ENCODE measurements around the gene CDC27.

Gene CDC27

GRCh38 chr17:47210105-47210504 lies 21.0 kb upstream of the CDC27 start:
- TF ChIP-seq CTCF (IDR thresholded peaks at IDR 0.05; ENCODE audit: unreplicated experiment in 3 of 3): no peak
- Mint-ChIP-seq H3K9me3 (no peaks in the 10 kb centered on the region), H3K4me1 (peaks cover 62% of the 10 kb centered on the region), H3K36me3 (ENCODE audit: low read depth) (no peaks in the 10 kb centered on the region), H3K27ac (peak overlapping the region; percentile 47 to 95 (median 48)), H3K4me3 (peak overlapping the region; percentile 65 to 92 (median 86)), H3K27me3 (ENCODE audit: low read depth) (peaks cover 3% of the 10 kb centered on the region)

GRCh38 chr17:47209499-47209898 lies 20.4 kb upstream of the CDC27 start:
- Mint-ChIP-seq H3K27ac (peak overlapping the region; percentile 47 to 95 (median 48)), H3K36me3 (ENCODE audit: low read depth) (no peaks in the 10 kb centered on the region), H3K4me1 (peaks cover 68% of the 10 kb centered on the region), H3K4me3 (peak overlapping the region; percentile 65 to 92 (median 86)), H3K27me3 (ENCODE audit: low read depth) (peaks cover 3% of the 10 kb centered on the region), H3K9me3 (no peaks in the 10 kb centered on the region)
- no peak for TF ChIP-seq CTCF (IDR thresholded peaks at IDR 0.05; ENCODE audit: unreplicated experiment in 3 of 3)

DNA sequence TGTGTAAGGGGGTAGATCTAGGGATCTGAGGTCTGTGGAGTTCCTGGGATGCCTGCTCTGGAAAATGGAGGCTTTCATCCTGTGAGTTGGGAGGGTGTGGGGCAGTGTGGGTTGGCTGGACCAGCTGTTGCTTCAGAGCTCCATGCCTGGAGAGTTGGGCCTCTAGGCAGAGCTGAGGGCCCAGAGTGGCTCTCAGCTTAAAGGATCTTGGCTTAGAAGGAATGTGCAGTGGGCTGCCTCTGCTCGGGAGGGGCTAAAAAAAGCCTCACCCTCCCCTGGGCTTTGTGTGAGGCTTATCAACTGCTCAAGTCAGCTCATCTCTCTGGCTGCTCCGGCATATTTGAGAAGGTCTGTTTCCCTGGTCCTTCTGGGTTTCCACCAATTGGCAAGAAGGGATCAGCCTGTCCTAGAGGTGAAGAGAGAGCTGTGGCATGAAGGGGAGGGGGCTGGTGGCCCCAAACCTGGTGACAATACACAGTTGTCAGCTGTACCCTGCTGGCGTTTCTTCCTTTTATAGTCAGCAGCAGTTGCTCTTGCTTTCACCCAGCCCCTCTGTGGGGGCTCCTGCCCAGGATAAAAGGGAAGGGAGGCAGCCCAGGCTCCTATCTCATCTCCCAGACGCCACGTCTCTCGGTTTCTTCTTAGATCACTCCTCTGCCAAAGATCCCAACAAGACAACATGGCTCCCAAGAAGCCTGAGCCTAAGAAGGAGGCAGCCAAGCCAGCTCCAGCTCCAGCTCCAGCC lies 19.8 kb upstream of the CDC27 start, which contains the start of gene MYL4:
TSS of gene MYL4 (plus strand) at position 605 of the 745 bp plus-strand sequence. CDS start at position 680, 75 bp downstream.
- peak within 1 kb of the TSS; percentile 47 to 95 (median 48) for H3K27ac Mint-ChIP-seq
- no peak for TF ChIP-seq CTCF (IDR thresholded peaks at IDR 0.05; ENCODE audit: unreplicated experiment in 3 of 3)
- H3K27me3 Mint-ChIP-seq (ENCODE audit: low read depth): peaks cover 3% of the 10 kb centered on the region
- H3K36me3 Mint-ChIP-seq (ENCODE audit: low read depth): no peaks in the 10 kb centered on the region
- peaks cover 73% of the 10 kb centered on the region for H3K4me1 Mint-ChIP-seq
- H3K9me3 Mint-ChIP-seq: no peaks in the 10 kb centered on the region
- peak within 1 kb of the TSS; percentile 65 to 92 (median 86) for H3K4me3 Mint-ChIP-seq

DNA sequence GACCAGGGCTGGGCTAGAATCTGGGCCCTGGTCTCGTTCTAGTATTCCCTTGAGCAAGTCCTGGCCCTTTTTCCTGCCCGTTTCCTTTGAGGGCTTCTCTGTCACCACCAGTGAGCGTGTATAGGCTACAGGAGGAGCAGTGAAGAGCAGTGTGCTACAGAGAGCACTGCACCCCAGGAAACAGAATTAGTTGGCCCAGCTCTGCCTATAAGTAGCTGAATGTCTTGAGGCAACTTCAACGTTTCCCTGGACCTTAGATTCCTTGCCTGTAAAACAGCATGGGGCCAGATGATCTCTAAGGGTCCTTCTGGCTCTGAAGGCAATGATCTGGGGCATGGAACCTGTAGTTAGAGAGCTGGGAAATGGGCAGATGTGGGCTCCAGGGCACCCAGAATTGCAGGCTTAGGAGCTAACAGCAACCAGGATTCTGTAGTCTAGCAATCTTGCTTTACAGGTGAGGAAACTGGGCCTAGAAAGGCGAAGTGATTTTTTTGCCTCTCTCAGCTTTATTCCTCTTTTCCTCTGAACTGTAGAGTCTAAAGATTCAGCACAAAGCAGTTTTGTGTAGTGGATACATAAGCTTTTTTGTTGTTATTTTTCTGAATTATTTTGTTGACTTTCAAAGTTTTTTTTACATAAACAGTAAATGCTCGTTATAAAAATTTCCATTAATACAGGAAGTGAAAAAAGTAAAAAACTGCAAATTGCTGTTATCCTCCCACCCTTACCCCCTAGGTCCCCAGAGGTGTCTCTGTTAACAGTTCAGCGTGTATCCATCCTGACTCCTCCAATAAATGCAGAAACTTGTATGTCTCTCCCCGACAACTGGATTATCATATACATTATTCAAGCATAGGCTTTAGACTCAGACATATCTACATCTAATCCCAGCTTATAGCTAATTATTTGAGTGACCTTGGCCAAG lies 18.3 kb upstream of the CDC27 start:
- TF ChIP-seq CTCF (IDR thresholded peaks at IDR 0.05; ENCODE audit: unreplicated experiment in 3 of 3): no peak
- Mint-ChIP-seq H3K36me3 (ENCODE audit: low read depth) (no peaks in the 10 kb centered on the region), H3K4me3 (no peak overlapping the region), H3K27me3 (ENCODE audit: low read depth) (no peaks in the 10 kb centered on the region), H3K27ac (peak overlapping the region; percentile 46 to 82 (median 71)), H3K4me1 (peaks cover 60% of the 10 kb centered on the region), H3K9me3 (peaks cover 6% of the 10 kb centered on the region)

DNA sequence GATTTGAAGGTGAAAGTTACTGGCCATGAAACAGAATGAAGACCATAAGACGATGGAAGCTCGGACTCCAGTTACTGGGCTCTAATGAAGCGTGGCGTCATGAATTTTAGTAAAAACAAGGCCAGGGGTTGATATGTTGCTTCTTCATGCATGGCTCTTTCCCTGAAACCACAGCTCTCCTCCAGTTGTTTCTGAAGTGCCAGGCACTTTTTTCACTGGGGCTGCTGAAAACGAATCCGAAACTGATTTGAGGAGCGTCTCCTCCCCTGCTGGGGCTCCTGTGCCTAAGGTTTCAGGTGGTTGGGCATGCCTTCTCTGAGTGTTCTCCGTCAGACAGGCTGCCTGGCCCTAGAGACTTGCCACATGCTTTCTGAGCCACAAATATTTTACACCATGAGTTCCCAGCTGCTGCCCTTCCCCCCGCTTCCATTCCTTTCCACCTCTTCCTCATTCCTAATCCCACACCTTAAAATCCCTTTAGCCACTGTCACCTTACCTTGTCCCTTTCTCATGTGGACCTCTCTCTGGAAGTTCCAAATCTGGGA lies 16.4 kb upstream of the CDC27 start:
- peaks cover 6% of the 10 kb centered on the region for H3K9me3 Mint-ChIP-seq

More for the DNA sequence above, 16.4 kb upstream of the CDC27 start:
- Mint-ChIP-seq H3K36me3 (ENCODE audit: low read depth) (no peaks in the 10 kb centered on the region), H3K4me3 (peak overlapping the region in 2 of 3 experiments; percentile 4 to 24), H3K27ac (peak overlapping the region; percentile 71 to 90 (median 77)), H3K4me1 (peaks cover 54% of the 10 kb centered on the region), H3K27me3 (ENCODE audit: low read depth) (peaks cover under 1% of the 10 kb centered on the region)
- TF ChIP-seq CTCF (IDR thresholded peaks at IDR 0.05; ENCODE audit: unreplicated experiment in 3 of 3): no peak
